Adrenal gland (tissue), 5 donors: Measurements from ENCODE around the gene HMG20B.

Experiments used
- POLR2A ChIP-seq, 2 donors: fragments of 450-650 bp; IDR thresholded peaks; one replicate each; pipeline ENCODE4 v1.6.1; 2017; ENCODE audit warnings: antibody characterized with exemption in 2 of 2, mild to moderate bottlenecking in 2 of 2, moderate library complexity in 1 of 2
- TF ChIP-seq, protein P1 (sequence below), 6 experiments: fragments of 450-650 bp in 4 of 6; fragments of 200-600 bp in 2 of 6; sonication (generic) in 1 of 6; IDR thresholded peaks; 1 replicate in 5 of 6; 2 replicates in 1 of 6; pipeline versions ENCODE4 v1.5.1 to v1.8.0; 2016 to 2021; ENCODE audit warnings: antibody characterized with exemption in 6 of 6, mild to moderate bottlenecking in 2 of 6, moderate library complexity in 1 of 6
- donor health status: DM: no; HTN: no; CAD: no.

DNA sequence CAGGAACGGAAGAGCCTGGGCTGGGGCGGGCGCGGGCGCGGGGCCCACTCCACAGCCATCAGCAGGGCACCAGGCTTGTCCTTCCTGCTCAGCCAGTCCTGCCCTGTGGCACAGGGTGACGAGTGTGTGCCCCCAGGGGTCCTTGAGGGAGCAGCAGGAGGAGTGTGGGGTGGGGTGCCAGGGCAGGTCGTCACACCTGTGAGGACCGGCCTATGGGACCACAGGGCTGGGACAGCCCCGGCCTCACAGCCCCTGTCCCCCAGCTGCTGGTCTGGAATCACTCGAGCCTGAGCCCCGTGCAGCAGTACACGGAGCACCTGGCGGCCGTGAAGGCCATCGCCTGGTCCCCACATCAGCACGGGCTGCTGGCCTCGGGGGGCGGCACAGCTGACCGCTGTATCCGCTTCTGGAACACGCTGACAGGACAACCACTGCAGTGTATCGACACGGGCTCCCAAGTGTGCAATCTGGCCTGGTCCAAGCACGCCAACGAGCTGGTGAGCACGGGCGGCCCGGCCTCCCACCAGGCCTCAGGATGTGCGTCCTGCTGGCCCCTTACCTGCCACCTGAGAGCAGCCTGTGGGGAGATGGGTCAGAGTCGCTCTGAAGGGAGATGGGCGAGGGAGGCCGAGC is 40.5 kb upstream of the HMG20B start:
- TF ChIP-seq, protein P1, sequence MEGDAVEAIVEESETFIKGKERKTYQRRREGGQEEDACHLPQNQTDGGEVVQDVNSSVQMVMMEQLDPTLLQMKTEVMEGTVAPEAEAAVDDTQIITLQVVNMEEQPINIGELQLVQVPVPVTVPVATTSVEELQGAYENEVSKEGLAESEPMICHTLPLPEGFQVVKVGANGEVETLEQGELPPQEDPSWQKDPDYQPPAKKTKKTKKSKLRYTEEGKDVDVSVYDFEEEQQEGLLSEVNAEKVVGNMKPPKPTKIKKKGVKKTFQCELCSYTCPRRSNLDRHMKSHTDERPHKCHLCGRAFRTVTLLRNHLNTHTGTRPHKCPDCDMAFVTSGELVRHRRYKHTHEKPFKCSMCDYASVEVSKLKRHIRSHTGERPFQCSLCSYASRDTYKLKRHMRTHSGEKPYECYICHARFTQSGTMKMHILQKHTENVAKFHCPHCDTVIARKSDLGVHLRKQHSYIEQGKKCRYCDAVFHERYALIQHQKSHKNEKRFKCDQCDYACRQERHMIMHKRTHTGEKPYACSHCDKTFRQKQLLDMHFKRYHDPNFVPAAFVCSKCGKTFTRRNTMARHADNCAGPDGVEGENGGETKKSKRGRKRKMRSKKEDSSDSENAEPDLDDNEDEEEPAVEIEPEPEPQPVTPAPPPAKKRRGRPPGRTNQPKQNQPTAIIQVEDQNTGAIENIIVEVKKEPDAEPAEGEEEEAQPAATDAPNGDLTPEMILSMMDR (IDR thresholded peaks at IDR 0.05): no peak
- TF ChIP-seq POLR2A (IDR thresholded peaks at IDR 0.05): no peak
